GM12875 (cell line): Measurements from ENCODE around the gene EBF4.

ENCODE experiments used
- H3K4me3 ChIP-seq: one replicate; pipeline ENCODE4 v1.5.1; 2011; ENCODE audit warnings: low read depth, low read length, control low read depth
- CTCF ChIP-seq: IDR thresholded peaks from 2 replicates; pipeline ENCODE4 v1.5.1; 2011; ENCODE audit warnings: low read depth, mild to moderate bottlenecking, control low read depth, inconsistent platforms, low read length, moderate library complexity, borderline replicate concordance; ENCODE audit not compliant: insufficient read depth

EBF4 gene

GRCh38 chr20:2797136-2797983, 104.8 kb downstream of the EBF4 start:
- TF ChIP-seq CTCF = no peak
- no peak overlapping the region for H3K4me3 ChIP-seq

GRCh38 chr20:2798095-2798805, 105.7 kb downstream of the EBF4 start:
- H3K4me3 ChIP-seq = no peak overlapping the region
- no peak for TF ChIP-seq CTCF

- TF ChIP-seq CTCF = no peak
- no peak overlapping the region for H3K4me3 ChIP-seq
These were observed 106.2 kb downstream of the EBF4 start for GRCh38 chr20:2798814-2799213.

- H3K4me3 ChIP-seq = peak overlapping the region; percentile 11
- TF ChIP-seq CTCF = no peak
These were observed 106.7 kb downstream of the EBF4 start for GRCh38 chr20:2799271-2799670.

- peak overlapping the region; percentile 29 for H3K4me3 ChIP-seq
- TF ChIP-seq CTCF = no peak
These were observed 107.3 kb downstream of the EBF4 start for GRCh38 chr20:2799688-2800520.

- peak within 1 kb of the TSS; percentile 29 for H3K4me3 ChIP-seq
- no peak for TF ChIP-seq CTCF
These were observed 108.1 kb downstream of the EBF4 start, which contains the start of gene CPXM1 for GRCh38 chr20:2800521-2801285. Gene CPXM1 (minus strand): TSS chr20:2800627. CDS start chr20:2800572, 55 bp downstream.
